K562 (cell line): ENCODE measurements around the gene NPTX2. TPM values are rescaled to one million over a fixed set of nuclear protein-coding genes. Genes with fewer than 3 reads are reported as not detected.

ENCODE experiments used
- ATAC-seq: fragments of 200-7000 bp; cut with Tn5 transposase; 3 replicates; pipeline ENCODE4 v1.9.1; 2020; ENCODE audit warnings: moderate library complexity
- BruUV-seq: library from RNA; stranded (reverse); fragments of 400-500 nt; replicated peaks from 2 replicates; lab custom pipeline; 2021; lab: Mats Ljungman, UMichigan
- CTCF ChIA-PET: fragments of 300-600 bp; formaldehyde crosslinking; extraction: SDS; loops from one replicate; lab custom pipeline; 2021; ENCODE audit warnings: low intra/inter-chr PET ratio; lab: Yijun Ruan, JAX
- POLR2A ChIA-PET: fragments of 300-600, 350-650 bp; sonication (Branson Sonifier 250); formaldehyde crosslinking; extraction: SDS; loops from one replicate; lab custom pipeline; 2021; ENCODE audit warnings: antibody characterized with exemption, inconsistent platforms; lab: Yijun Ruan, JAX
- DNase-seq, 4 experiments: peaks; one replicate each; pipeline versions ENCODE4 v3.0.0 to v3.0.0-alpha.2; 2011 to 2018; ENCODE audit warnings: low spot score in 3 of 4, mixed read lengths in 3 of 4; ENCODE audit errors: extremely low read depth in 1 of 4
- FAIRE-seq: peaks from 2 replicates; lab custom pipeline; 2011; peaks lifted over from hg19 to GRCh38; lab: Jason Lieb, UNC
- H2AFZ ChIP-seq: 2 replicates; pipeline ENCODE4 v1.6.0; 2011; ENCODE audit warnings: low read depth, low read length, control low read depth, inconsistent platforms
- H3K27ac ChIP-seq: fragments of 200-600 bp; 3 replicates; pipeline ENCODE4 v1.8.0; 2011; ENCODE audit warnings: low read depth, mild to moderate bottlenecking, control low read depth, inconsistent platforms, low read length, moderate library complexity, mixed read lengths; ENCODE audit errors: extremely low read depth
- H3K27me3 ChIP-seq, 2 experiments: fragments of 300-600 bp in 1 of 2; 2 replicates in 1 of 2; 3 replicates in 1 of 2; pipeline versions ENCODE4 v1.6.0 to v1.8.0; 2011; ENCODE audit warnings: inconsistent platforms in 2 of 2, low read length in 2 of 2, mild to moderate bottlenecking in 1 of 2, mixed read lengths in 1 of 2, moderate library complexity in 1 of 2; ENCODE audit not compliant: control insufficient read depth in 2 of 2, insufficient read depth in 2 of 2
- H3K36me3 ChIP-seq: fragments of 300-600 bp; 3 replicates; pipeline ENCODE4 v1.8.0; 2011; ENCODE audit warnings: mild to moderate bottlenecking, low read length, inconsistent platforms; ENCODE audit not compliant: control insufficient read depth, insufficient read depth
- H3K4me1 ChIP-seq, 2 experiments: fragments of 200-600 bp in 1 of 2; replicated peaks in 1 of 2; 2 replicates in 1 of 2; 3 replicates in 1 of 2; pipeline versions ENCODE4 v1.5.1 to v1.8.0; 2011; ENCODE audit warnings: inconsistent platforms in 2 of 2, low read length in 2 of 2, mild to moderate bottlenecking in 1 of 2, mixed read lengths in 1 of 2, moderate library complexity in 1 of 2; ENCODE audit not compliant: control insufficient read depth in 2 of 2, insufficient read depth in 2 of 2
- H3K4me2 ChIP-seq: 2 replicates; pipeline ENCODE4 v1.6.1; 2011; ENCODE audit warnings: low read length, control low read depth, inconsistent platforms, mixed read lengths; ENCODE audit not compliant: insufficient read depth
- H3K4me3 ChIP-seq: fragments of 200-600 bp; sonication (generic), shearing (Covaris generic); 2 replicates; pipeline ENCODE4 v1.5.1; 2016; ENCODE audit warnings: control low read depth, inconsistent platforms
- H3K79me2 ChIP-seq: fragments of 200-600 bp; 3 replicates; pipeline ENCODE4 v1.8.0; 2011; ENCODE audit warnings: low read length, inconsistent platforms; ENCODE audit not compliant: control insufficient read depth, insufficient read depth
- H3K9ac ChIP-seq, 2 experiments: 2 replicates each; pipeline versions ENCODE4 v1.6.0 to v1.6.1; 2011; ENCODE audit warnings: low read depth in 2 of 2, low read length in 2 of 2, control low read depth in 1 of 2, inconsistent platforms in 1 of 2, mild to moderate bottlenecking in 1 of 2, mixed read lengths in 1 of 2; ENCODE audit not compliant: insufficient read depth in 1 of 2
- H3K9me1 ChIP-seq: one replicate; pipeline ENCODE4 v1.6.0; 2011; ENCODE audit warnings: inconsistent platforms, mild to moderate bottlenecking, low read length, moderate library complexity; ENCODE audit not compliant: control insufficient read depth, insufficient read depth
- H3K9me3 ChIP-seq: replicated peaks from 2 replicates; pipeline ENCODE4 v1.5.1; 2011; ENCODE audit warnings: low read depth, low read length, inconsistent platforms; ENCODE audit not compliant: control insufficient read depth, insufficient read depth
- H4K20me1 ChIP-seq: replicated peaks from 2 replicates; pipeline ENCODE4 v1.6.1; 2011; ENCODE audit warnings: low read length, inconsistent platforms, mixed read lengths; ENCODE audit not compliant: control insufficient read depth, insufficient read depth
- BMI1 ChIP-seq: fragments of 150-350 bp; IDR thresholded peaks from 2 replicates; pipeline ENCODE4 v1.6.1; 2014; ENCODE audit warnings: low read length
- ERF ChIP-seq: fragments of 450-650 bp; formaldehyde crosslinking; IDR thresholded peaks from 2 replicates; pipeline ENCODE4 v1.4.0; 2020; ENCODE audit warnings: mild to moderate bottlenecking, mixed read lengths
- ETV6 ChIP-seq, 3 experiments: fragments of 150-350 bp in 1 of 3; sonication (generic) in 1 of 3; formaldehyde crosslinking in 1 of 3; IDR thresholded peaks; 2 replicates each; pipeline versions ENCODE4 v1.6.1 to v1.8.0; 2014 to 2022; ENCODE audit warnings: borderline replicate concordance in 2 of 3, low read depth in 2 of 3, antibody characterized with exemption in 1 of 3, low read length in 1 of 3, mild to moderate bottlenecking in 1 of 3, missing genetic modification reagents in 1 of 3
- HCFC1 ChIP-seq: IDR thresholded peaks from 2 replicates; pipeline ENCODE4 v1.6.1; 2012; ENCODE audit warnings: low read depth, low read length, improper control_type of control experiment
- KLF1 ChIP-seq: fragments of 450-650 bp; IDR thresholded peaks from 2 replicates; pipeline ENCODE4 v1.6.1; 2016; ENCODE audit warnings: missing genetic modification characterization, missing compliant biosample characterization
- MAFK ChIP-seq: IDR thresholded peaks from 2 replicates; pipeline ENCODE4 v1.6.1; 2011; ENCODE audit warnings: low read length, improper control_type of control experiment
- PTTG1 ChIP-seq: fragments of 450-650 bp; IDR thresholded peaks from 2 replicates; pipeline ENCODE4 v1.6.1; 2016; ENCODE audit warnings: low read depth, mild to moderate bottlenecking, missing genetic modification characterization, missing compliant biosample characterization
- SMAD3 ChIP-seq: fragments of 450-650 bp; formaldehyde crosslinking; conservative IDR thresholded peaks from 2 replicates; pipeline ENCODE4 v1.4.0; 2020; ENCODE audit warnings: mild to moderate bottlenecking
- SRSF7 ChIP-seq: fragments of 200-400 bp; formaldehyde crosslinking; optimal IDR thresholded peaks from 2 replicates; pipeline ENCODE3; 2017; ENCODE audit warnings: mild to moderate bottlenecking, low read depth, low read length
- TAL1 ChIP-seq: fragments of 450-650 bp; IDR thresholded peaks from 2 replicates; pipeline ENCODE4 v1.6.1; 2016; ENCODE audit warnings: mild to moderate bottlenecking
- U2AF1 ChIP-seq: fragments of 200-400 bp; formaldehyde crosslinking; optimal IDR thresholded peaks from 2 replicates; pipeline ENCODE3; 2017; ENCODE audit warnings: mild to moderate bottlenecking, low read depth, low read length, moderate library complexity
- ZKSCAN3 ChIP-seq: fragments of 250-450 bp; sonication (Bioruptor Pico); IDR thresholded peaks from 2 replicates; pipeline ENCODE4 v1.4.0; 2020
- ZNF121 ChIP-seq: sonication (generic); formaldehyde crosslinking; conservative IDR thresholded peaks from 2 replicates; pipeline ENCODE4 v1.8.0; 2022; ENCODE audit warnings: missing genetic modification reagents
- WGBS: fragments of 100-300 bp; shearing (Covaris generic); methylation state at CpG from one replicate; pipeline ENCODE4 v1.1.6; 2016; ENCODE audit warnings: low coverage, mixed read lengths; ENCODE audit not compliant: insufficient coverage; ENCODE audit errors: missing lambda C conversion rate; 5-methylcytosine and 5-hydroxymethylcytosine counted together
- in situ Hi-C: fragments of 300-500 bp; cut with MboI; formaldehyde crosslinking; loops from 4 replicates; pipeline ENCODE4 v1.15.0; 2018; ENCODE audit warnings: inconsistent platforms, mixed read lengths
- intact Hi-C: fragments of 100-400 bp; cut with micrococcal nuclease; formaldehyde crosslinking; loops from 2 replicates; pipeline ENCODE4 v1.14.2; 2022
- polyA plus RNA-seq, 8 experiments: library from polyadenylated mRNA; depleted of rRNA in 4 of 8; stranded (reverse) in 5 of 8; unstranded in 3 of 8; fragments of >200 nt; fragmentation: Nextera tagmentation in 2 of 8; fragmentation: Illumina TruSeq in 1 of 8; extraction: Ambion mirVana in 2 of 8; extraction: Trizol in 1 of 8; gene quantifications; 2 replicates each; pipeline versions ENCODE4 v1.2.1 to v1.2.3, GENCODE V29; 2011 to 2014; ENCODE audit warnings: inconsistent platforms in 1 of 8, missing spikeins in 1 of 8
- total RNA-seq, 7 experiments: library from RNA; depleted of rRNA in 6 of 7; stranded (reverse); fragments of >200 nt in 6 of 7; fragmentation: Illumina TruSeq in 2 of 7; extraction: Trizol in 2 of 7; gene quantifications; 2 replicates each; pipeline versions ENCODE4 v1.2.1 to v1.2.3, GENCODE V29; 2011 to 2021; ENCODE audit warnings: low replicate concordance in 1 of 7
- TF ChIP-seq, protein P1 (sequence below): fragments of 250-450 bp; sonication (Bioruptor Pico); IDR thresholded peaks from 2 replicates; pipeline ENCODE4 v1.8.0; 2022; ENCODE audit warnings: moderate library complexity, mild to moderate bottlenecking, inconsistent platforms
- TF ChIP-seq, protein P2 (sequence below): fragments of 450-650 bp; formaldehyde crosslinking; IDR thresholded peaks from 2 replicates; pipeline ENCODE4 v1.4.0; 2022; ENCODE audit warnings: mild to moderate bottlenecking, moderate library complexity

The NPTX2 gene
- total and polyA plus RNA-seq, 9 of the 15 experiments (the other 6 are each of a cell fraction or from before 2014, with no cell fraction given) = 0.07 TPM; not detected in 8

DNA sequence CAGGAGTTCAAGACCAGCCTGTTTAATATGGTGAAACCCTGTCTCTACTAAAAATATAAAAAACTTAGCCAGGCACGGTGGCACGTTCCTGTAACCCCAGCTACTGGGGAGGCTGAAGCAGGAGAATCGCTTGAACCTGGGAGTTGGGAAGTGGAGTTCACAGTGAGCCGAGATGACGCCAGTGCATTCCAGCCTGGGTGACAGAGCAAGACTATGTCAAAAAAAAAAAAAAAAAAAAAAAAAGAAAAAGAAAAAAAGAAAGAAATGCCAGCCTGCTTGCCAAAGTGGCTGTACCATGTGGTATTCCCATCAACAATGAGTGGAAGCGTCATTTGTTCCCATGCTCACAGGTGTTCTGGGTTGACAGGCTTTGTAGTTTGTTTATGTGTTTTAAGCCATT lies 43.3 kb upstream of the NPTX2 start:
- no peak for TF ChIP-seq KLF1 (tag)
- TF ChIP-seq, all 486 proteins: peak for 0
- no peaks in the 10 kb centered on the region for H3K9me1 ChIP-seq
- no peak overlapping the region for H3K4me3 ChIP-seq
- ChIA-PET POLR2A (no interaction called here), CTCF (no interaction called here)
- no peaks in the 10 kb centered on the region for H3K36me3 ChIP-seq
- DNase-seq (no peak), FAIRE-seq (no peak), ATAC-seq (no peak)
- no peaks in the 10 kb centered on the region for H4K20me1 ChIP-seq
- H2AFZ ChIP-seq = no peak overlapping the region
- in situ Hi-C loops (no loop called here), intact Hi-C loops (no loop called here)
- no peaks in the 10 kb centered on the region for H3K79me2 ChIP-seq
- H3K9me3 ChIP-seq = no peaks in the 10 kb centered on the region; the same call in 1 of the 2 replicates
- H3K4me2 ChIP-seq = no peak overlapping the region
- no peak overlapping the region for H3K9ac ChIP-seq
- H3K27ac ChIP-seq = no peak overlapping the region
- 1% methylated on average over 6 of the region's 6 CpGs for WGBS
- BruUV-seq = no TSS peak
- no peaks in the 10 kb centered on the region; a peak in 1 of 5 replicates for H3K4me1 ChIP-seq
- H3K27me3 ChIP-seq = peaks cover 23 to 31% of the 10 kb centered on the region in 2 experiments

- POLR2A ChIA-PET = interaction anchor here (0.6 kb wide), 1 partner anchor 119 kb away, joined by 3 read pairs; no protein-coding TSS in a partner anchor
- TF ChIP-seq, protein P1, sequence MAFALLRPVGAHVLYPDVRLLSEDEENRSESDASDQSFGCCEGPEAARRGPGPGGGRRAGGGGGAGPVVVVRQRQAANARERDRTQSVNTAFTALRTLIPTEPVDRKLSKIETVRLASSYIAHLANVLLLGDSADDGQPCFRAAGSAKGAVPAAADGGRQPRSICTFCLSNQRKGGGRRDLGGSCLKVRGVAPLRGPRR (CRISPR knock-in tag) = no peak
- TF ChIP-seq ERF (CRISPR knock-in tag) (no peak), SRSF7 (no peak), HCFC1 (no peak), TAL1 (no peak), MAFK (no peak), ZKSCAN3 (CRISPR knock-in tag) (no peak), ZNF121 (CRISPR knock-in tag) (no peak), PTTG1 (no peak), ETV6 (IDR thresholded peaks at IDR 0.05; ENCODE audit: borderline replicate concordance in 1 of 2, low read depth in 2 of 2, low read length in 1 of 2) (no peak), ETV6 (CRISPR knock-in tag; IDR thresholded peaks at IDR 0.05; ENCODE audit: borderline replicate concordance) (no peak), BMI1 (no peak), SMAD3 (CRISPR knock-in tag) (no peak), U2AF1 (no peak)
- TF ChIP-seq, protein P2, sequence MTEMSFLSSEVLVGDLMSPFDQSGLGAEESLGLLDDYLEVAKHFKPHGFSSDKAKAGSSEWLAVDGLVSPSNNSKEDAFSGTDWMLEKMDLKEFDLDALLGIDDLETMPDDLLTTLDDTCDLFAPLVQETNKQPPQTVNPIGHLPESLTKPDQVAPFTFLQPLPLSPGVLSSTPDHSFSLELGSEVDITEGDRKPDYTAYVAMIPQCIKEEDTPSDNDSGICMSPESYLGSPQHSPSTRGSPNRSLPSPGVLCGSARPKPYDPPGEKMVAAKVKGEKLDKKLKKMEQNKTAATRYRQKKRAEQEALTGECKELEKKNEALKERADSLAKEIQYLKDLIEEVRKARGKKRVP (CRISPR knock-in tag) = no peak
Observed at GRCh38 chr7:98575878-98576277, 41.2 kb upstream of the NPTX2 start.

More at GRCh38 chr7:98575878-98576277, 41.2 kb upstream of the NPTX2 start:
- in situ Hi-C loops (no loop called here), intact Hi-C loops (no loop called here)
- Histone ChIP-seq H3K79me2 (no peaks in the 10 kb centered on the region), H3K4me2 (no peak overlapping the region), H3K9ac (no peak overlapping the region), H3K36me3 (no peaks in the 10 kb centered on the region), H3K27me3 (peaks cover 11 to 17% of the 10 kb centered on the region in 2 experiments; a peak in 4 of 5 replicates), H2AFZ (no peak overlapping the region), H3K4me3 (no peak overlapping the region), H3K27ac (no peak overlapping the region), H3K9me1 (no peaks in the 10 kb centered on the region), H3K9me3 (no peaks in the 10 kb centered on the region; the same call in 1 of the 2 replicates), H3K4me1 (no peaks in the 10 kb centered on the region), H4K20me1 (no peaks in the 10 kb centered on the region)
- FAIRE-seq = no peak
- no TSS peak for BruUV-seq
- CTCF ChIA-PET = no interaction called here
- DNase-seq = no peak
- ATAC-seq = no peak
- 0% methylated on average over 2 of the region's 2 CpGs for WGBS
